Trophoblast cell (in vitro differentiated cells and primary cell): Measurements from ENCODE around the gene PML.
"Not testable (repeated sequence)": the region's sequence is repeated elsewhere in the genome, so short reads cannot be mapped to it uniquely, and the experiment has no call there.

Experiments
- DNase-seq, 2 donors: peaks; one replicate each; pipeline ENCODE4 v3.0.0-alpha.2; 2016
- H2AFZ ChIP-seq: 2 replicates; pipeline ENCODE4 v1.6.1; 2013; ENCODE audit warnings: low read length, moderate library complexity, mild to moderate bottlenecking; ENCODE audit not compliant: insufficient read depth, poor library complexity
- H2AK5ac ChIP-seq: 2 replicates; pipeline ENCODE4 v1.6.1; 2013; ENCODE audit warnings: mild to moderate bottlenecking, low read length
- H2BK120ac ChIP-seq: 2 replicates; pipeline ENCODE4 v1.6.1; 2013; ENCODE audit warnings: low read length, mild to moderate bottlenecking, moderate library complexity; ENCODE audit not compliant: insufficient read depth, poor library complexity
- H2BK12ac ChIP-seq: 2 replicates; pipeline ENCODE4 v1.6.1; 2013; ENCODE audit warnings: mild to moderate bottlenecking, low read length, moderate library complexity
- H2BK5ac ChIP-seq: 2 replicates; pipeline ENCODE4 v1.6.1; 2013; ENCODE audit warnings: low read length, low read depth, moderate library complexity, mild to moderate bottlenecking; ENCODE audit not compliant: poor library complexity
- H3K14ac ChIP-seq: 2 replicates; pipeline ENCODE4 v1.6.1; 2013; ENCODE audit warnings: mild to moderate bottlenecking, low read length
- H3K18ac ChIP-seq: 2 replicates; pipeline ENCODE4 v1.6.1; 2013; ENCODE audit warnings: mild to moderate bottlenecking, low read length
- H3K23ac ChIP-seq: 2 replicates; pipeline ENCODE4 v1.6.1; 2013; ENCODE audit warnings: low read length
- H3K27ac ChIP-seq: 2 replicates; pipeline ENCODE4 v1.5.1; 2013; ENCODE audit warnings: low read depth, mild to moderate bottlenecking, inconsistent platforms, low read length, moderate library complexity
- H3K27me3 ChIP-seq: 2 replicates; pipeline ENCODE4 v1.6.1; 2013; ENCODE audit warnings: inconsistent platforms, mild to moderate bottlenecking, low read length, moderate library complexity; ENCODE audit not compliant: insufficient read depth
- H3K36me3 ChIP-seq, 2 experiments: 1 replicate in 1 of 2; 2 replicates in 1 of 2; pipeline ENCODE4 v1.6.1; 2013; ENCODE audit warnings: low read length in 2 of 2, mild to moderate bottlenecking in 2 of 2, moderate library complexity in 1 of 2; ENCODE audit not compliant: insufficient read depth in 2 of 2, control insufficient read depth in 1 of 2
- H3K4ac ChIP-seq: 2 replicates; pipeline ENCODE4 v1.6.1; 2013; ENCODE audit warnings: low read depth, mild to moderate bottlenecking, low read length, moderate library complexity
- H3K4me1 ChIP-seq, 2 experiments: 1 replicate in 1 of 2; 2 replicates in 1 of 2; pipeline ENCODE4 v1.6.1; 2013; ENCODE audit warnings: low read length in 2 of 2, mild to moderate bottlenecking in 2 of 2, moderate library complexity in 1 of 2; ENCODE audit not compliant: insufficient read depth in 2 of 2, control insufficient read depth in 1 of 2
- H3K4me2 ChIP-seq: 2 replicates; pipeline ENCODE4 v1.6.1; 2013; ENCODE audit warnings: inconsistent platforms, mild to moderate bottlenecking, low read length, moderate library complexity
- H3K4me3 ChIP-seq: 2 replicates; pipeline ENCODE4 v1.5.1; 2013; ENCODE audit warnings: mild to moderate bottlenecking, low read depth, low read length, inconsistent platforms
- H3K79me1 ChIP-seq: one replicate; pipeline ENCODE4 v1.6.1; 2013; ENCODE audit warnings: low read length
- H3K79me2 ChIP-seq: 2 replicates; pipeline ENCODE4 v1.6.1; 2013; ENCODE audit warnings: low read length, mild to moderate bottlenecking; ENCODE audit not compliant: control insufficient read depth, insufficient read depth, poor library complexity
- H3K9ac ChIP-seq: 2 replicates; pipeline ENCODE4 v1.6.1; 2013; ENCODE audit warnings: mild to moderate bottlenecking, low read length
- H3K9me3 ChIP-seq: 2 replicates; pipeline ENCODE4 v1.6.1; 2013; ENCODE audit warnings: low read depth, mild to moderate bottlenecking, control low read depth, inconsistent platforms, low read length; ENCODE audit not compliant: insufficient read depth
- H4K12ac ChIP-seq: 2 replicates; pipeline ENCODE4 v1.6.1; 2013; ENCODE audit warnings: low read depth, mild to moderate bottlenecking, low read length, moderate library complexity
- H4K8ac ChIP-seq: 2 replicates; pipeline ENCODE4 v1.6.1; 2013; ENCODE audit warnings: low read depth, mild to moderate bottlenecking, low read length, moderate library complexity
- H4K91ac ChIP-seq: one replicate; pipeline ENCODE4 v1.6.1; 2013; ENCODE audit warnings: low read depth, mild to moderate bottlenecking, low read length, moderate library complexity
- WGBS: extraction: QIAGEN DNeasy Blood & Tissue Kit; methylation state at CpG from one replicate; pipeline ENCODE4 v1.1.7; 2013; ENCODE audit warnings: missing lambda C conversion rate; ENCODE audit not compliant: insufficient read length, insufficient coverage; ENCODE audit errors: extremely low coverage; 5-methylcytosine and 5-hydroxymethylcytosine counted together

Gene PML

DNA sequence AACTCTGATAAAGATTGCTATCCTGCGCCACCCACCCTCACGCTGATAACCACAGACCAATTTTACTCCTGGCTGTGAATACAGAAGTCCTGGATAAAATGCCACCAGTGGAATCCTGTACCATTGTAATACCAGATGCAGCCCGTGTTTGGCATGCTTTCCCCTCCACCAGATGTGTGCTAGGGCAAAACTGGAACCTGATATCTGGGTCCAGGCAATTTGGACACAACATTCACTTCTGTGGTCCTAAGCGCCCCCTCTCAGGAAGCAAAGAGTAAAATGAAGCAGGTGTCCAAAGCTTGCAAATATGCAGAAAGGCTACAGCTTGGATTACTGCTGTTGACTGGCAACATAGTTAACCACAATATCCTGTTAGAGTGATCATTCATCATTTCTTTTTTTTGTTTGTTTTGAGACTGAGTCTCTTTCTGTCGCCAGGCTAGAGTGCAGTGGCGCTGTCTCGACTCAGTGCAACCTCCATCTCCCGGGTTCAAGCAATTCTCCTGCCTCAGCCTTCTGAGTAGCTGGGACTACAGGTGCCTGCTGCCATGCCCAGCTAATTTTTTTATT, 35.4 kb upstream of the PML start:
- H4K8ac ChIP-seq = no peak overlapping the region
- no peaks in the 10 kb centered on the region for H3K79me2 ChIP-seq
- no peak overlapping the region for H3K23ac ChIP-seq
- no peak overlapping the region for H3K27ac ChIP-seq
- H3K9ac ChIP-seq = no peak overlapping the region
- no peak overlapping the region for H3K4me2 ChIP-seq
- no peak overlapping the region for H2BK5ac ChIP-seq
- H4K12ac ChIP-seq = no peak overlapping the region
- H3K14ac ChIP-seq = no peak overlapping the region
- no peaks in the 10 kb centered on the region for H3K79me1 ChIP-seq
- H2BK12ac ChIP-seq = no peak overlapping the region
- no peak overlapping the region for H2BK120ac ChIP-seq
- H3K9me3 ChIP-seq = no peaks in the 10 kb centered on the region
- no peak overlapping the region for H3K4ac ChIP-seq
- DNase-seq = no peak
- H3K4me1 ChIP-seq = no peaks in the 10 kb centered on the region
- H4K91ac ChIP-seq = no peak overlapping the region
- H2AFZ ChIP-seq = no peak overlapping the region
- H3K18ac ChIP-seq = no peak overlapping the region
- no peak overlapping the region for H3K4me3 ChIP-seq
- no CpG with 5 or more reads among the region's 8 CpGs for WGBS
- H3K27me3 ChIP-seq = no peaks in the 10 kb centered on the region
- H2AK5ac ChIP-seq = no peak overlapping the region
- H3K36me3 ChIP-seq = no peaks in the 10 kb centered on the region

DNA sequence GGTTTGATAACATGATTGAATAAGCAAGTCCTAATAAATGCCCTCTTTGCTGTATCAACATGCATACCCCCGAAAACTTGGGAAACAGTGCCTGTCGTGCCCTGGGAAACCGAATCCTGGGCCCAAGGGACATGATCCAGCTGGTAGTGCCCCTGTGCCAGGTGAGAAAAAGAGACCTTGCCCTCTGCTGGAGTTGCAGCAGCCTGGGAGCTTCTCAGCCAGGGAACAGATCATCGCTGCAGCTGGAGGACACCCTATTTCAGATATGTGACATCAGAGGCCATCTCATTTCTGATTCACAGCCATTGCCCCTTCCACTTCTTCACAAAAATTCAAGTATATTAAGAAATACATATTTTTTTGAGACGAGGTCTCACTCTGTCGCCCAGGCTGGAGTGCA, 34.7 kb upstream of the PML start:
- H4K91ac ChIP-seq = no peak overlapping the region
- no peaks in the 10 kb centered on the region for H3K9me3 ChIP-seq
- H2AK5ac ChIP-seq = no peak overlapping the region
- DNase-seq = no peak
- no peaks in the 10 kb centered on the region for H3K36me3 ChIP-seq
- H3K4me2 ChIP-seq = no peak overlapping the region
- no peak overlapping the region for H2AFZ ChIP-seq
- no peak overlapping the region for H2BK12ac ChIP-seq
- H4K8ac ChIP-seq = no peak overlapping the region
- no peak overlapping the region for H3K18ac ChIP-seq
- no peaks in the 10 kb centered on the region for H3K4me1 ChIP-seq
- no peak overlapping the region for H3K4me3 ChIP-seq
- no peaks in the 10 kb centered on the region for H3K27me3 ChIP-seq
- H3K79me1 ChIP-seq = no peaks in the 10 kb centered on the region
- no peaks in the 10 kb centered on the region for H3K79me2 ChIP-seq
- no peak overlapping the region for H4K12ac ChIP-seq
- no peak overlapping the region for H2BK5ac ChIP-seq
- H3K4ac ChIP-seq = no peak overlapping the region
- no peak overlapping the region for H3K27ac ChIP-seq
- H3K23ac ChIP-seq = no peak overlapping the region
- H3K9ac ChIP-seq = no peak overlapping the region
- H3K14ac ChIP-seq = no peak overlapping the region
- H2BK120ac ChIP-seq = no peak overlapping the region
- no CpG with 5 or more reads among the region's 6 CpGs for WGBS

DNA sequence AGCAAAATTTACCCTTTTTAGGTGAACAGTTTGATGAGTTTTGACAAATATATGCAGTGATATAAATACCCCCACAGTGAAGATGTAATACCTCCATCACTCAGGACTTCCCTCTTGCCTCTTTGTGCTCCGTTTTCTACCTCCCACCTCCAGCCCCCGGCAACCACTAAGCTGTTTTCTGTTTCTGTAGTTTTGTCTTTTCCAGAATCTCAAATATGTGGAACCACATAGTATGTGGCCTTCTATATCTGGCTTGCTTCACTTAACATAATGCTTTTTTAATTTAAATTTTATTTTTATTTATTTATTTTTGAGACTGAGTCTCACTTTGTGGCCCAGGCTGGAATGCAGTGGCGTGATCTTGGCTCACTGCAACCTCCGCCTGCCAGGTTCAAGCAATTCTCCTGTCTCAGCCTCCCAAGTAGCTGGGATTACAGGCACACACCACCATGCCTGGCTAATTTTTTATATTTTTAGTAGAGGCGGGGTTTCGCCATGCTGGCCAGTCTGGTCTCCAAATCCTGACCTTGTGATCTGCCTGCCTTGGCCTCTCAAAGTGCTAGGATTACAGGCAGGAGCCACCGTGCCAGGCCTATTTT, 33.9 kb upstream of the PML start:
- not testable (repeated sequence) for H2BK5ac ChIP-seq, H2BK12ac ChIP-seq, H3K27me3 ChIP-seq, H2BK120ac ChIP-seq, H2AFZ ChIP-seq, H4K91ac ChIP-seq, H3K27ac ChIP-seq, H3K4me2 ChIP-seq, H4K12ac ChIP-seq, DNase-seq, H3K9me3 ChIP-seq, H3K23ac ChIP-seq, H3K36me3 ChIP-seq, H3K9ac ChIP-seq, H4K8ac ChIP-seq, H3K4ac ChIP-seq, H3K14ac ChIP-seq, H3K79me1 ChIP-seq, H2AK5ac ChIP-seq, H3K4me3 ChIP-seq, H3K18ac ChIP-seq, H3K4me1 ChIP-seq, H3K79me2 ChIP-seq
- WGBS = no CpG with 5 or more reads among the region's 7 CpGs

DNA sequence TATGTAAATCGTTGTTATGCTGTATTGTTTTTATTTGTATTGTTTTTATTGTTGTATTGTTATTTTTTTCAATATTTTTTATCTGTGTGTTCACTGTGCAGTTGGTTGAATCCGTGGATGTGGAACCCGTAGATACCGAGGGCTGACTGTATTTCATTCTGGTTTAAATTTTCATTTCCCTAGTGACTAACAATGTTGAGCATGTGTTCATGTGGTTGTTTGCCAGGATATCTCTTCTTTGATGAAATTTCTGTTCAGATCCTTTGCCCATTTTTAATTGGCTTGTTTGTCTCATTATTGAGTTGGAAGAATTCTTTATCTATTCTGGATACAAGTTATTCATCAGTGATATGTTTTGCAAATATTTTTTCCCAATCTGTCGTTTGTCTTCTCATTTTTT, 32.1 kb upstream of the PML start:
- H3K18ac ChIP-seq = no peak overlapping the region
- H3K4me1 ChIP-seq = peaks cover 3 to 6% of the 10 kb centered on the region in 2 experiments
- H3K9ac ChIP-seq = no peak overlapping the region
- no peaks in the 10 kb centered on the region for H3K36me3 ChIP-seq
- H3K4ac ChIP-seq = no peak overlapping the region
- no peak overlapping the region for H4K91ac ChIP-seq
- no peaks in the 10 kb centered on the region for H3K79me1 ChIP-seq
- H4K8ac ChIP-seq = no peak overlapping the region
- no peak overlapping the region for H2BK5ac ChIP-seq
- no peak overlapping the region for H3K4me2 ChIP-seq
- no peak overlapping the region for H3K27ac ChIP-seq
- H3K14ac ChIP-seq = no peak overlapping the region
- no peak for DNase-seq
- H3K27me3 ChIP-seq = no peaks in the 10 kb centered on the region
- H3K4me3 ChIP-seq = no peak overlapping the region
- no peak overlapping the region for H4K12ac ChIP-seq
- H2BK12ac ChIP-seq = no peak overlapping the region
- H2BK120ac ChIP-seq = no peak overlapping the region
- H2AFZ ChIP-seq = no peak overlapping the region
- no CpG with 5 or more reads among the region's 5 CpGs for WGBS
- H2AK5ac ChIP-seq = no peak overlapping the region
- H3K79me2 ChIP-seq = no peaks in the 10 kb centered on the region
- no peak overlapping the region for H3K23ac ChIP-seq
- no peaks in the 10 kb centered on the region for H3K9me3 ChIP-seq
